Measurements from ENCODE around the gene USP34.

The USP34 gene

GRCh38 chr2:61362873-61363272, 108.0 kb downstream of the USP34 start:
- no peak for DNase-seq

GRCh38 chr2:61361068-61361467, 109.8 kb downstream of the USP34 start:
- DNase-seq = no peak

- DNase-seq = no peak
Measured at GRCh38 chr2:61359058-61359457, 111.8 kb downstream of the USP34 start.

- DNase-seq = no peak
Measured at GRCh38 chr2:61357681-61358080, 113.2 kb downstream of the USP34 start.

GRCh38 chr2:61356958-61357350, 113.9 kb downstream of the USP34 start:
- no peak for DNase-seq

- DNase-seq = no peak
Measured at GRCh38 chr2:61356261-61356957, 114.5 kb downstream of the USP34 start.

GRCh38 chr2:61354543-61355197, 116.2 kb downstream of the USP34 start:
- no peak for DNase-seq

GRCh38 chr2:61353909-61354308, 117.0 kb downstream of the USP34 start:
- no peak for DNase-seq

- DNase-seq = no peak
Measured at GRCh38 chr2:61350777-61351176, 120.1 kb downstream of the USP34 start.

- DNase-seq = no peak
Measured at GRCh38 chr2:61343141-61343540, 127.7 kb downstream of the USP34 start.

- DNase-seq = no peak
Measured at GRCh38 chr2:61340242-61340641, 130.6 kb downstream of the USP34 start.

- DNase-seq = no peak
Measured at GRCh38 chr2:61338447-61338846, 132.4 kb downstream of the USP34 start.

- DNase-seq = no peak
Measured at GRCh38 chr2:61335187-61335586, 135.7 kb downstream of the USP34 start.

GRCh38 chr2:61334466-61334865, 136.4 kb downstream of the USP34 start:
- DNase-seq = no peak

GRCh38 chr2:61328707-61329251, 142.1 kb downstream of the USP34 start:
- DNase-seq = no peak

GRCh38 chr2:61327173-61327572, 143.7 kb downstream of the USP34 start:
- DNase-seq = no peak

- no peak for DNase-seq
Measured at GRCh38 chr2:61326423-61326822, 144.5 kb downstream of the USP34 start.

- no peak for DNase-seq
Measured at GRCh38 chr2:61320181-61320580, 150.7 kb downstream of the USP34 start.

GRCh38 chr2:61318553-61318952, 152.3 kb downstream of the USP34 start:
- no peak for DNase-seq

- no peak for DNase-seq
Measured at GRCh38 chr2:61295981-61296380, 174.9 kb downstream of the USP34 start.

GRCh38 chr2:61291851-61292575, 178.9 kb downstream of the USP34 start:
- no peak for DNase-seq

GRCh38 chr2:61288070-61288841, 182.6 kb downstream of the USP34 start:
- DNase-seq = no peak

GRCh38 chr2:61287254-61287653, 183.6 kb downstream of the USP34 start:
- DNase-seq = no peak

All from SHP77 treated with DMSO at 0.1 percent for 48 hours (cell line).